DMS79 treated with DMSO at 0.1 percent for 48 hours (cell line): ENCODE measurements around the gene CEACAM16.

Experiments used
- DNase-seq: peaks from one replicate; lab custom pipeline; 2025; lab: John Stamatoyannopoulos, UW

CEACAM16 gene

DNA sequence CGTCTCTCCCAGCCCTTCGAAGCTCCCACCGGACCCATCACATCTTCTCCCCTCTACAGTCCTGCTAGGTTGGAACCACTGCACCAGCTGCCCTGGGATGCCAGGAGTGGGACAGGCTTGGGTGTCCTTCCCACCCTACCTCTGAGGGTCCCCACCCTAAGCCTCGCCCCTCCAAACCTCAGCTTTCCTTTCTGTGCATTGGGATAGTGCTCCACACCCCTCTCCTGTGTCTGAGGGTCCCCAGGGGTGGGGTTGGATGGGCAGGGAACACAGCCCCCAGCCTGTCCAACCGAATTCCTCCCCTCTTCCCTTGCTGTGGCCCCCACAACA lies 47.6 kb downstream of the CEACAM16 start:
- DNase-seq: no peak

DNA sequence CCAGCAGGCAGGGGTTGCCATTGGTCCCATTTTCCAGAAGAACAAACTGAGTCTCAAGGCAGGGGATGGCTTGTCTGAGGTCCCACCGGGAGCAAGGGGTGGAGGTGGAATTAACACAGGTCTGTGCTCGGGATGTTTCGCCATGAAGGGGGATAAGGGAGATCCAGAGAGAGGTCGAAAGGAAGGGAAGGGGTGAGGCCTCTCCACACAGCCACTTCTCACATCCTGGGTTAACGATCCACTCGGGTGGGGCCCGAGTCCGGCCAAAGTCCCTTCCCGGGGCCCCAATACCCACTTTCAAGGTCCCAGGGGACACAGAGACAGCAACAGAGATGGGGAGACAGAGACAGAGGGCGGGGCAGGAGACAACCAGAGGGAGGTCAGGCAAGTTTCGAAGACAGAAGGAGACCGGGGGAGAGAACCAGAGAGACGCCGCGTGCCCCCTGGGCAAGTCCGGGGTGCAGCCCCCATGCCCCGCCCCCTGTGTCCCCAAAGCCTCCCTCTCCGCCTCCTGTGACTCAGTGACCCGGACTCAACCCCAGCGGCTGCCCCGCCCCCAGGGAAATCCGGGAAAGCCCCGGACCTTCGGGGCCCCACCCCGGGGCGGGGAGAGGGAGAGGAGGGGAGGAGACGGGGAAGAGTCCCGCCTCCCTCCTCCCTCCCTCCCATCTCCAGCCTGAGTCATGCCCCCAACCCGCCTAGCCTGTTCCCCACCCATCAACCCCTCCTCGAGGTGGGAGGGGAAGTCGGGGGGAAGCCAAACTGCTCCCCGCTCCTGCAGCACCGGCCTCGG lies 48.2 kb downstream of the CEACAM16 start:
- peak; percentile 8 for DNase-seq

DNA sequence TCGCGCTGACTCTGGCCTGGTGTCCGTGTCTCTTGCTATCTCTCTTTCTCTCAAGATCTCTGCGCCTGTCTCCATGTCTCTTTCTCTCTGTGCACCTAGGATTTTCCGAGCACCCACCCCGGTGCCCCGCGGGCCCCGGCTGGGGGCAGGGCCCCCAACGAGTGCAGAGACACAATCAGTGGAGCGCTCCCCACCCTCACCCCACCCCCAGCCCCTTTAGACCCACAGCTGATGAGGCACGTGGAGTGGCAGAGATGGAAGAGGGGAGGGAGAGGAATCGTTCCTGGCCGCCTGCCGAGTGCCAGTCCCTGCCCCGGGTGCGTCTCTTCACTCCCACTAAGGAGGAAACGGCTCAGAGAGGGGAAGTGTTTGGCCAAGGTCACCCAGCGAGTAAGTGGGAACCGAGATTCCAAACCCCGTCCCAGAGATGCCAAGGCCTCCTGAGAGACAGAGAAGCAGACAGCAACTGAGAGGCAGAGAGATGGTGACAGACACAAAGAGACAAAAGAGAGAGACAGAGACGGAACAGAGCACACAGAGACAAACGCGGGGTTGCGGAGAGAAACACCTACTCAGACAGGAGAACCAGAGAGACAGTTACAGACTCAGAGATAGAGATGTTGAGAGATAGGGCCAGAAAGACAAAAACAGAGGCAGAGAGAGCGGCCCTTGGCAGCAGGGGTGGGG lies 48.9 kb downstream of the CEACAM16 start:
- DNase-seq: peak; percentile 16

DNA sequence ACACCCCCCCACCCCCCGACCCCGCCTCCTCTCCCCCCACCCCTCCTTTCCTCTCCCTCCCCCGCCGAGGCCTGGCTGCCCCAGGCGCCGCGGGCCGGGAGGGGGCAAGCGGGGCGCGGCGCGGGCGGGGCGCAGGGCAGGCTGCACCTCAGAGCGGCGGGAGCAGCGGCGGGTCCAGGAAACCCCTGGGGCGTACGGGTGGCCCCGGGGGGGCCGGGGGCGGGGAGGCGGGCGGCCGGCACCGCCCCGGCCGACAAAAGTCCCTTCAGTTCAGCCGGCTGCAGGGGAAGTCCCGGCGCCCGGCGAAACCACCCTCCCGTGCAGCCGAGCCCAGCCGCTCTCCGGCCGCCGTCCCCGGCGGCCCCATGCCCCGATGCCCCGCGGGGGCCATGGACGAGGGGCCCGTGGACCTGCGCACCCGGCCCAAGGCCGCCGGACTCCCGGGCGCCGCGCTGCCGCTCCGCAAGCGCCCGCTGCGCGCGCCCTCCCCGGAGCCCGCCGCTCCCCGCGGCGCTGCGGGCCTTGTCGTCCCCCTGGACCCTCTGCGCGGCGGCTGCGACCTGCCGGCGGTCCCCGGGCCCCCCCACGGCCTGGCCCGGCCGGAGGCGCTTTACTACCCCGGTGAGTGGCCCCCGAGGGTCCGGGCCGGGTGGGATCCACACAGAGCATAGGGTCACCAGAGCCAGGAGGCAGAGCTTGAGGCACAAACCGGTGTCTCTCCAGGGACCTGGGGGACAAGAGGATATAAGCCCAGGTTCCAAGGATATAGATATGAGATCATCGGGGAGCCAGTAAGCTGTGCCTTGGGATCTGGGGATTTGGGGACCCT lies 49.7 kb downstream of the CEACAM16 start, which contains the start of gene BCL3:
TSS of gene BCL3 (plus strand) at position 283 of the 829 bp plus-strand sequence. CDS start at position 366, 83 bp downstream.
- no peak for DNase-seq

DNA sequence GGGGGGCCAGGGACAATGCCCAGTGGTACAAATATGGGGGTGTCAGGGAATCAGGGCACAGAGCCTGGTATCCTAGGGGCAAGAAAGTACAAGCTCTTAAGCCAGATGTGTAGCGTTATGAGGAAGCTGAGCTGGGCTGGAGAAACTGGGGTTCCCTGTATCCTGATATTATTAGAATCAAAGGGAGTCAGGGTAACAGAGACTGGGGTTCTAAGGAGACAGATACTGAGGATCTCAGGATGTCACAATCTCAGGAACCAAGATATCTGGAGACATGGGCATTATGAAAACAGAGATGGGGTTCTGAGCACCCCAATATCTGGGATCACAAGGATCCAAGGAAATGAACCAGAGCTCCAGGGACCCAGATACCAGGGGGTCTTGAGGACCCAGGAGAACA lies 50.3 kb downstream of the CEACAM16 start:
- DNase-seq: no peak

DNA sequence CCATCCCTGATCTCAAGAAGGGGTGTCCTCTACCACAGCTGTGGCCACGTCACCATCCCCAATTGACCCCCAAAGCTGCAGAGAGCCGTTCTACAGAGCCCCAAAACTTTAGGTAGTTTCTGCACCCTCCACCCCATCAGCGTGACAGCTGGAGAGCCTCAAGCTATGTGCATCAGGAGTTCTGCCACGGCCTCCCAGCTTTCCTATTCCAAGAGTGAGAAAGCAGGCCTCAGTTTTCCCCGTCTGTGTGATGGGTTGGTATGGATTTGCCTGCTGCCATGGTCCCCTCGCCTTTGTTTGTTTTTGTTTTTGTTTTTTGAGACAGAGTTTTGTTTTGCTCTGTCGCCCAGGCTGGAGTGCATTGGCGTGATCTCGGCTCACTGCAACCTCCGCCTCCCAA lies 51.0 kb downstream of the CEACAM16 start:
- DNase-seq: no peak

DNA sequence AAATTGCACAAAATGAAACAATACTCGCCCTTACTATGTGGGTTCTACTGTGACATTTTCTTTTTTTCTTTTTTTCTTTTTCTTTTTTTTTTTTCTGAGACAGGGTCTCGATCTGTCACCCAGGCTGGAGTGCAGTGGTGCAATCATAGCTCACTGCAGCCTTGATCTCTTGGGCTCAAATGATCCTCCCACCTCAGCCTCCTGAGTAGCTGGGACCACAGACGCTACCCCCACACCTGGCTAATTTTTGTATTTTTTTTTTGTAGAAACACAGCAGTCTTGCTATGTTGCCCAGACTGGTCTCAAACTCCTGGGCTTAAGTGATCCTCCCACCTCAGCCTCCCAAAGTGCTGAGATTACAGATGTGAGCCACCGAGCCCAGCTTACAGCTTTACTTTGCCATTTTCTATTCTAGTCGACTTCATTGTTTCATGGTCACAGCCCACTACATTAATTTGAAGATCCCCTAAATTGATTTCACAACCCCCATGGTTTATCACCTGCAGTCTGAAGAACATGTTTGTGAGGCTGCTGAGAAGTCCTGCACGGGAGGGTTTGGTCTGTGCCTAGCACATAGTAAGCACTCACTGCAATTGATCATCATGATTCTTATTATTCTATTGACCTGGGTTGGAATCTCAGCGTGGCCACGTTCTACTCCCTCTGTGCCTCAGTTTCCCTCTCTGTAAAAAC lies 53.3 kb downstream of the CEACAM16 start:
- DNase-seq: no peak

DNA sequence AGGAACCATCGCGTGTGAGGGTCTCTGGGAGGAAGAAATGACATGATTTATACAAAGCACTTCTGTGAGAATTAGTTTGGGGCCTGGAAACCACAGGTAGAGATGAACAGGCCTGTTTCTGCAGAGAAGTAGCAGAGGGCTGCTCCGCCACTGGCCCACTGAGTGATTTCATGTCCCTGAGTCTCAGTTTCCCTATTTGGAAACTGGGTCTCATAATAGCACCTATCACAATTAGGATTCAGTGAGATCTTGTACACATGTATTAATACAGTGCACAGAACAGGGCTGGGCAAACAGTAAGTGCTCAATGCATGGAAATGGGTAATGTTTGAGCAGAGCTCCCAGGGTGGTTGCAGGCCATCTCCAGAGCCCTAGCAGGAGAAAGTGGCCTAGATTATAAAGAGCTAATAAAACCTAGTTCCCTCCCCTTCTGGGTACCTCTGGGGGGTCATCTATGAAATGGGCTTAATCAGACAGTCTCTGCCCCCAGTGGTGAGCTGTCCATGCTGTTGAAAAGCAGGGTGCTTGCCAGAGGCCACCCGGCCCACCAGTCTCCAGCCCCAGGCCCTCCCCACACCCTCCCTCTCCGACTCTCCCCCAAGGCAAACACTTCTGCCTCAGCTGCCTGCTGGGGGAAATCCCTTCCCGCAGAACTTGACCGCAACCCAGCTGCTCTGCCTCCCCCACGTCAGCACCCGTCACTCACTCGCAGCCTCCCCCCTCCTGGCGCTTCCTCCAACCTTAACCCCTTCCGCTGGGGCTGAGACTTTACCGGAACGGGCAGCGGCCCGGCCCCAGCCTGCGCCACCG lies 54.1 kb downstream of the CEACAM16 start:
- peak; percentile 58 for DNase-seq

DNA sequence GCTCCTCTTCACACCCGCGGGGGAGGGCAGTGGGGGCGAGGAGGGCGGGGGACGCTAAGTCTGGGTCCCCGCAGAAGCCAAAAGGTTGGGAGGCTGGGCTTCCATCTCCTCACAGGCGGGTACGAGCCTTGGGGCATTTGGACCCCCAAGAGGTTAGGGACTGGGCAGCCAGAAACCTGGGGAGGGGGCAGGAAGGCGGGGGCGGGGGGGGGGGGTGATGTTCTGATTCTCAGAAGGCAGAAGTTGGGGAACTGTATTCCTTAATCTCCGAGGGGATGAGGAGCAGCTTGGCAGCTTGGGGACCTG lies 54.6 kb downstream of the CEACAM16 start:
- DNase-seq: no peak

DNA sequence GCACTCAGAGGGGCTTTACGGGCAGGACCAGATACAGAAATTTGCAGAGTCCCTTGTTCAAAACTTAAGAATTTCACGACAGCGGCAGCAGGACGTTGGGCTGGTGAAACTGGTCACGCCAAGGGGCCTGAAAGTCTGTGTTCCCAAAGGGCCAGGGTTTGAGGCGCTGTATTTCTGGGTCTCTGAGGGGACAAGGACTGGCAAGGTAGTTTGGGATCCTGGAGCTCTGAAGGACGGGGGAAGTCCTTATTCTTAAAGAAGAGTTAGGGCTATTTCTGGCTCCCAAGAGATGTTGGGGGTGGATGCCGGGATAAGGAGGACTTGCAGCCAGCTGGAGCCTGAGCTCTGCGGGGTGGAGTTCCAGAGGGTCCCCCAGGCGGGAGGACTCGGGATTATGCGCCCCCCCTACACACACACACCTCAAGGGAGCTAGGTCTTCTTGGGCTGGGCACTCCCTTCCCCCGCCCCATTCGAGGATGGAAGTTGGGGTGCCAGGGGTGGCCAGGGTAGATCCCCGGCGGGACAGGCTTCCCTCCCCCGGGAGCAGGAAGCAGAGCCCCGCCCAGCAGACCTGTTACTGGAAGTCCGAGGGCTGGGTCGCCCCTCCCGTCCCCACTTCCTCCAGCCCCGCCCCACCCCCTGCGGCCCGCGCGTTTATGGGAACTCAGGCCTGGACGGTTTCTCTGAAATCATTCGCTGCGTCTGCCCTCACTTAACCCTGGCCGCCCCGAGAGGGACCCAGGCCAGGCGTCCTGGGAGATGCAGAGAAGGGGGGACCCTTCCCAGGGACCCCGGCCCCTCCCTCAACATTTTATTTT lies 55.2 kb downstream of the CEACAM16 start:
- peak; percentile 58 for DNase-seq

DNA sequence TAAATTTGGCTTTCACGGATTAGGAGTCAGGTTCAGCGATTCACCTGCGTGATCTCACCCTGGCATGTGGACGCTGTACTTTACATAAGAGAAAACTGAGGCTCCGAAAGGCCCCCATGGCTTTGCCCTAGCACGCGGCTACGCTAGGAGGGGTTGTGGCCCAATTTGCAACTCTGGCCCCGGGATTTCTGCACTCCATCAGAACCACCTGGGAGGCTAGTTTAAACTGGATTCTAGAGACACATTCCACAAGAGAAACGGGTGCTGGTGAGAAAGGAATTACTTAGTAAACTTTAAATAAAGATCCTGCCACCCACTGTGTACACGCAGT lies 55.8 kb downstream of the CEACAM16 start:
- no peak for DNase-seq

DNA sequence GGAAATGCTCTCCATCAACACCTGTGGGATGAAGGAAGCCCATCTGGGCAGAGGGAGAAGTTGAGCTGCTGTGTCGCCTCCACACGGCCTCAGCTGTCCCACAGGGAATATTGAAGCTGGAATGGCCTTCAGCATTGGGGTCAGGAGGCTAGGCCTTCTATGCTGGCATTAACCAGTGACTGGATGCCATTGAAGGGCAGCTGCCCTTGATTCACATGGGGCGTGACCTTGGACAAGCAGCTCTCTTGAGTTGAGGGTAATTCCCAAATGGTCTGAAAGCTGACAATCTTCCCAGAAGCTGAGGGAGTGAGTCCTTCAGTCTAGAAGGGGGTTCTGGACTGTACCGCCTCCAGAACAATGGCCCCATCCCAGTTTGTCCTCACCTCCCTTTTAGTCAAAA lies 56.3 kb downstream of the CEACAM16 start:
- no peak for DNase-seq

DNA sequence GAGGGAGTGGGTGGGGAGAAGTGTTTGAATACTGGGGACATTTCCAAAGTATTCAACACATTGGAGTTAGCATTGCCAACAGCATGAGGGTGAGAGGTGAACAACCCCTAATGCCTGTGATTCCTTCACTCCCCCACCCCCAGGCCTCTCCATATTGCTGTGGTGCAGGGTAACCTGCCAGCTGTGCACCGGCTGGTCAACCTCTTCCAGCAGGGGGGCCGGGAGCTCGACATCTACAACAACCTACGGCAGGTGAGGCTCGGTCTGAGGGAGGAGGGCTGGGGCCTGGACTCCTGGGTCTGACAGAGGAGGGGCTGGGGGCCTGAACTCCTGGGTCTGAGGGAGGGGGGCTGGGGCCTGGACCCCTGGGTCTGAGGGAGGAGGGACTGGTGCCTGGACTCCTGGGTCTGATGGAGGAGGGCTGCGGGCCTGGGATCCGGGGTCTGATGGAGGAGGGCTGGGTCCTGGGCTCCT lies 57.2 kb downstream of the CEACAM16 start:
- DNase-seq: no peak

DNA sequence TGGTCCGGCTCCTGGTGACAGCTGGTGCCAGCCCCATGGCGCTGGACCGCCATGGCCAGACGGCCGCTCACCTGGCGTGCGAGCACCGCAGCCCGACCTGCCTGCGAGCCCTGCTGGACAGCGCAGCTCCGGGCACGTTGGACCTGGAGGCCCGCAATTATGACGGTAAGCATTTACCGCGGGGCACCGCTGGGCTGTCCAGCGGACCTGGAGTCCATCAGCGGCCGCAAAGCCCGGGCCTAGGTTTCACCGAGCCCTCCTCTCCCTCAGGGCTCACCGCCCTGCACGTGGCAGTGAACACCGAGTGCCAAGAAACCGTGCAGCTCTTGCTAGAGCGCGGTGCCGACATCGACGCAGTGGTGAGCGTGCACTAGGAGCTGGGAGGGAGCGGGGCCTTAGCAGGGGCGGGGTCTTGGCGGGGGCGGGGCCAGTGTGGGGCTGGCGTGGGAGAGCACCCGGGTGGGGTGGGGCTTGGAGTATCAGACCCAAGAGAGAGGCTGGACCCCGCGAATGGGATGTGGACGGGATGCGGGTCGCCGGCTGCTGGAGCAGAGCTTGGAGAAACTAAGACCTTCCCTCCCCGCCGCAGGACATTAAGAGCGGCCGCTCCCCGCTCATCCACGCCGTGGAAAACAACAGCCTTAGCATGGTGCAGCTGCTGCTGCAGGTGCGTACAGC lies 58.2 kb downstream of the CEACAM16 start:
- no peak for DNase-seq

DNA sequence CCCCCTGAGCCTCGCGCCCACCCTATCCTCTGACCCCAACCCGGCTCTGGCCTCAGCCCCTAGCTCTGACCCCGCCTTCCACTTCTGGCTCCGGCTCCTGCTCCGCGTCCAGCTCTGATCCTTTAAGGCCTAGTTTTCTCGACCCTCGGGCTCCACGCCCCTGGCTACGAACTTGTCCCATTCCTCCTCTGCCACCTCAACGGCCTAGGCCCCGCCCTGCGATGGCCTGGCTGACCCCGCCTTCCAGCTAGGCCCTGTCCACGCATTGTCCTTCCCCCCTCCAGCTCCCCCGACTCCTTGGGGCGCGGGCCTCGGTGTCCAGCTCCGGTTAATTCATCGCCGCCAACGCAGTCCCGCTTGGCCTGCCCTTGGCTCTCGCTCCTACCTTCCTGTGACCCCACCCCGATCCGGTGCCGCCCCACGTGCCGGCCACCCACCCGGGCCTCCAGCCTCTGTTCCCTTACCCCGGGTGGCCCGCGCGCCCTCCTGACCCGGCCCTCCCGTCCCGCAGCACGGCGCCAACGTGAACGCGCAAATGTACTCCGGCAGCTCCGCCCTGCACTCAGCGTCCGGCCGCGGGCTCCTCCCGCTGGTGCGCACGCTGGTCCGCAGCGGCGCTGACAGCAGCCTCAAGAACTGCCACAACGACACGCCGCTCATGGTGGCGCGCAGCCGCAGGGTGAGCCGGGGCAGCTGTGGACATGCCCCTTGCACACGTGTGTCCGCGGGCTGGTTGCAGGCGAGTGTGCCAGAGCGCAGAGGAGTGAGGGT lies 59.0 kb downstream of the CEACAM16 start:
- DNase-seq: no peak

DNA sequence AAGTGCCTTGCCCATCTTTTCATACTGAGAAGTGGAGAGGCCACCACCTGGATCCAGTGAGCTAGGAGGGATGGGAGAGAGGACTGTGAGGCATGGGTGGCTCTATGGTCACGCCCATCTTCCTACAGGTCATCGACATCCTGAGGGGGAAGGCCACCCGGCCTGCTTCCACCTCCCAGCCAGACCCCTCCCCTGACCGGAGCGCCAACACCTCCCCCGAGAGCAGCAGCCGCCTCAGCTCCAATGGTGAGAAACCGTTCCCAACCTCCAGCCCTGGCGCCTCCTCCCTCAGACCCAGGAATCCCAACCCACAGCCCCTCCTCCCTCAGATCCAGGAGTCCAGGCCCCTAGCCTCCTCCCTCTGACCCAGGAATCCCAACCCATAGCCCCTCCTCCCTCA lies 59.6 kb downstream of the CEACAM16 start:
- DNase-seq: no peak

DNA sequence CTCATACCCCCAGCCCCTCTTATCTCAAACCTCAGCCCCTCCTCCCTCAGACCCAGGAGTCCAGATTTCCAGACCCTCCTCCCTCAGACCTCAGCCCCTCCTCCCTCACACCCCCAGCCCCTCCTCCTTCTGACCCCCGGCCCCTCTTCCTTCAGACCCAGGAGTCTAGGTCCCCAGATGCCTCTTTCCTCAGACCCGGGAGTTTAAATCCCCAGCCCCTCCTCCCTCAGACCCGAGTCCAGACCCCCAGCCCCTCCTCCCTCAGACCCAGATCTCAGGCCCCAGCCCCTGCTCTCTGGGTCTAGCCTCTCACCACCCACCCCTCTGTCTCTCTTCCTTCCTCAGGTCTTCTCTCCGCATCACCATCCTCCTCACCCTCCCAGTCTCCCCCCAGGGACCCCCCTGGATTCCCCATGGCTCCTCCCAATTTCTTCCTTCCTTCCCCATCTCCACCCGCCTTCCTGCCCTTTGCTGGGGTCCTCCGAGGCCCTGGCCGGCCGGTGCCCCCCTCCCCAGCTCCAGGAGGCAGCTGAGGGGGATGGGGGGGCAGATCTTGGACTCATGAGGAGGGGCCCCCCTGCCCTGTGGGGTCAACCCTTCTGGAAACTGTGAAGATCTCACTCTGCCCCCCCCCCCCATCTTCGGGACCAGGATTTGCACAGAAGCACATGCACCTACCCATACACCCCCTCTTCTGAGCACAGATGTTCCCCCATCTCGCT lies 60.3 kb downstream of the CEACAM16 start:
- no peak for DNase-seq
